Mammary epithelial cell (primary cell): ENCODE data around the gene KRT14.
"Not testable (repeated sequence)": the region's sequence is repeated elsewhere in the genome, so short reads cannot be mapped to it uniquely, and the experiment has no call there.

Experiments
- CTCF ChIP-seq, 2 donors: IDR thresholded peaks in 1 of 2; conservative IDR thresholded peaks in 1 of 2; 2 replicates each; pipeline ENCODE4 v1.5.1; 2011 to 2012; ENCODE audit warnings: inconsistent platforms in 2 of 2, low read length in 2 of 2, mild to moderate bottlenecking in 2 of 2, control low read depth in 1 of 2, low read depth in 1 of 2; ENCODE audit not compliant: insufficient read depth in 1 of 2; ENCODE audit errors: extremely low read depth in 1 of 2
- EZH2 ChIP-seq: IDR thresholded peaks from 2 replicates; pipeline ENCODE4 v1.6.1; 2012; ENCODE audit warnings: low read length, inconsistent platforms, borderline replicate concordance

- TF ChIP-seq CTCF (conservative IDR thresholded peaks at IDR 0.05 in 1 of 2, IDR thresholded peaks at IDR 0.05 in 1 of 2; ENCODE audit: extremely low read depth in 1 of 2, insufficient read depth in 1 of 2, low read depth in 1 of 2, low read length in 2 of 2); EZH2: not testable (repeated sequence)
Observed at GRCh38 chr17:41584331-41584927, 2.3 kb downstream of the KRT14 start.
